Measurements from ENCODE around the gene PTPRD. TPM values are rescaled to one million over a fixed set of nuclear protein-coding genes. Genes with fewer than 3 reads are reported as not detected.

The PTPRD gene
- total and polyA plus RNA-seq, 2 donors (not counting 1 experiment from before 2014, with no cell fraction given): not detected

GRCh38 chr9:9563817-9564216 lies 1049.0 kb downstream of the PTPRD start:
- POLR2A ChIA-PET: no interaction called here
- H3K27me3 Mint-ChIP-seq: no peaks in the 10 kb centered on the region
- no peaks in the 10 kb centered on the region for H3K4me1 Mint-ChIP-seq
- H3K27ac Mint-ChIP-seq: no peak overlapping the region
- H3K4me1 ChIP-seq (ENCODE audit: control insufficient read depth in 2 of 2, insufficient read depth in 2 of 2, low read length in 2 of 2): no peaks in the 10 kb centered on the region
- H3K9me3 ChIP-seq (ENCODE audit: control extremely low read depth in 1 of 3, control insufficient read depth in 2 of 3, insufficient read depth in 1 of 3, low read length in 2 of 3): peaks cover 0 to 7% (median 0%) of the 10 kb centered on the region in 3 donors
- CTCF ChIA-PET: no interaction called here
- no peaks in the 10 kb centered on the region for H3K79me2 ChIP-seq (ENCODE audit: control insufficient read depth, insufficient read depth, low read length)
- TF ChIP-seq CTCF (IDR thresholded peaks at IDR 0.05) (no peak), EZH2 (IDR thresholded peaks at IDR 0.05; ENCODE audit: borderline replicate concordance, insufficient read depth, low read depth, low read length, poor library complexity, severe bottlenecking) (no peak)
- H3K36me3 ChIP-seq (replicated peaks in 1 of 2; ENCODE audit: control extremely low read depth in 1 of 2, control insufficient read depth in 1 of 2, extremely low read depth in 1 of 2, insufficient read depth in 2 of 2, low read length in 1 of 2): no peaks in the 10 kb centered on the region
- H4K20me1 ChIP-seq (ENCODE audit: control insufficient read depth, insufficient read depth, low read length, poor library complexity, severe bottlenecking): no peaks in the 10 kb centered on the region
- no peak overlapping the region for H3K4me2 ChIP-seq (replicated peaks; ENCODE audit: low read depth, low read length, poor library complexity, severe bottlenecking)
- no peaks in the 10 kb centered on the region for H3K27me3 ChIP-seq (replicated peaks in 1 of 4; ENCODE audit: control extremely low read depth in 1 of 4, control insufficient read depth in 3 of 4, insufficient read depth in 4 of 4, low read length in 3 of 4)
- H3K4me3 ChIP-seq (ENCODE audit: control extremely low read depth in 1 of 5, extremely low read depth in 1 of 5, insufficient read depth in 1 of 5, low read depth in 2 of 5, low read length in 4 of 5): no peak overlapping the region
- no peaks in the 10 kb centered on the region for H3K9me3 Mint-ChIP-seq (ENCODE audit: insufficient read depth)
- no peak overlapping the region for H2AFZ ChIP-seq (ENCODE audit: insufficient read depth, low read depth, low read length, poor library complexity, severe bottlenecking)
- H3K9ac ChIP-seq (ENCODE audit: low read length): no peak overlapping the region
- no peak overlapping the region for H3K4me3 Mint-ChIP-seq
- DNase-seq (no peak), ATAC-seq (ENCODE audit: low read depth) (no peak)
- intact Hi-C loops (cut with micrococcal nuclease): no loop called here
- H3K27ac ChIP-seq (ENCODE audit: low read length in 2 of 2): no peak overlapping the region

DNA sequence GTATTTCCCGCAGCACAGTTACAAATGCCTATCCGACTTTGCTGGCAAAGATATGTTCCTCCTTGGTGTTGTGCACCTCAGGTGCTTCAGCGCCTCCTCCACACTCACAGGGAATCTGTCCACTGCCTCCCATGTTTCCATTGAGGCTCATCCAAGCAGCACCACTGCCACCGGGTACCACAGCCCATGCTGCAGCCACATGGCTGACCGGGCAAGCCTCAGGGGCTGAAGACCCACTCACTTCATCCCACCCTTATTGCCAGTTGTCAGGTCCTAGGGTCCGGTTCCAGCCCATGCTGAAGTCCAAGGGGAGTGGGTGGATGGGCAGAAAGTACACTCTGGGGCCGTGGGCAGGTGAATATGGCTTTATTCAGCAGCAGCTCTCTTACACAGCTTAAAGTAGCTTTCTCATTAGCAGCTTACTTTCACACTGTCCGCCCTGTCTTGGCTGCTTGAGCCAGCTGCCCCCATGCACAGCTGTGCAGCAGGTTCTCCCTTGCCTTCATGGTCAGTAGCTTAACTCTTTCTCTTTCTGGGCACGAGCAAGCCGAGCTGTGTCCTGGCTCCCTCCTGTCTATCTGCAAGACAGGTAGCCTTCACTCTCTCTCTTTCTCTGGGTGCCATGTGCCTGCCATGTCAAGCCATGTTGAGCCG lies 1052.3 kb downstream of the PTPRD start:
- Histone ChIP-seq H3K27ac (ENCODE audit: low read length in 2 of 2) (no peak overlapping the region), H3K4me2 (replicated peaks; ENCODE audit: low read depth, low read length, poor library complexity, severe bottlenecking) (no peak overlapping the region), H3K9me3 (ENCODE audit: control extremely low read depth in 1 of 3, control insufficient read depth in 2 of 3, insufficient read depth in 1 of 3, low read length in 2 of 3) (peaks cover 0 to 7% (median 0%) of the 10 kb centered on the region in 3 donors), H4K20me1 (ENCODE audit: control insufficient read depth, insufficient read depth, low read length, poor library complexity, severe bottlenecking) (no peaks in the 10 kb centered on the region), H3K27me3 (replicated peaks in 1 of 4; ENCODE audit: control extremely low read depth in 1 of 4, control insufficient read depth in 3 of 4, insufficient read depth in 4 of 4, low read length in 3 of 4) (no peaks in the 10 kb centered on the region), H3K36me3 (replicated peaks in 1 of 2; ENCODE audit: control extremely low read depth in 1 of 2, control insufficient read depth in 1 of 2, extremely low read depth in 1 of 2, insufficient read depth in 2 of 2, low read length in 1 of 2) (no peaks in the 10 kb centered on the region), H3K4me1 (ENCODE audit: control insufficient read depth in 2 of 2, insufficient read depth in 2 of 2, low read length in 2 of 2) (no peaks in the 10 kb centered on the region), H3K4me3 (ENCODE audit: control extremely low read depth in 1 of 5, extremely low read depth in 1 of 5, insufficient read depth in 1 of 5, low read depth in 2 of 5, low read length in 4 of 5) (no peak overlapping the region), H3K79me2 (ENCODE audit: control insufficient read depth, insufficient read depth, low read length) (no peaks in the 10 kb centered on the region), H3K9ac (ENCODE audit: low read length) (no peak overlapping the region), H2AFZ (ENCODE audit: insufficient read depth, low read depth, low read length, poor library complexity, severe bottlenecking) (no peak overlapping the region)
- POLR2A ChIA-PET: no interaction called here
- Mint-ChIP-seq H3K27ac (no peak overlapping the region), H3K4me3 (no peak overlapping the region), H3K27me3 (no peaks in the 10 kb centered on the region), H3K4me1 (no peaks in the 10 kb centered on the region), H3K9me3 (ENCODE audit: insufficient read depth) (no peaks in the 10 kb centered on the region)
- no peak for ATAC-seq (ENCODE audit: low read depth)
- intact Hi-C loops (cut with micrococcal nuclease): no loop called here
- CTCF ChIA-PET: no interaction called here
- TF ChIP-seq CTCF (IDR thresholded peaks at IDR 0.05): no peak
- WGBS (ENCODE audit: insufficient coverage): 84% methylated on average over 8 of the region's 11 CpGs
- DNase-seq: no peak

Data from B cell (primary cell).